ENCODE data around the gene GRAMD2A. TPM values are rescaled to one million over a fixed set of nuclear protein-coding genes. Genes with fewer than 3 reads are reported as not detected.
A peak's percentile ranks its signal among the peaks of the same experiment; 100 is the strongest.

Gene GRAMD2A
- total and polyA plus RNA-seq, 2 experiments from 2014 or later, result 0.70 to 2.8 TPM

DNA sequence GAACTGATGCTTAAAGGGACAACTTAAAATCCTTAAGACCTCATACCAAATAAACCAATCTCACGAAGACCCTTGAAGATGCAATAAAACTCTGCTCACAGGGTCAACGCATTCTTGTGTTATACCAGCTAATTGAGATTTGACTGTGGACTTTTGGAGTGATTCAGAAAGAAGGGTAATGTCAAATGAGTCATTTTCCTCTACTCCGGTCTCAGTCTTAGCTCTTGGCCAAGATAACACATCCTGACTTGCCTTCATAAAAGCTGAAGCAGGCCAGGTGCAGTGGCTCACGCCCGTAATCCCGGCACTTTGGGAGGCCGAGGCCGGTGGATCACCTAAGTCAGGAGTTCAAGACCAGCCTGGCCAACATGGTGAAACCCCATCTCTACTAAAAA lies 29.6 kb upstream of the GRAMD2A start (continued):
- no peak for TF ChIP-seq STAT1 (IDR thresholded peaks at IDR 0.05; ENCODE audit: unreplicated experiment)
- no peak for TF ChIP-seq CREB1 (CRISPR knock-in tag; IDR thresholded peaks at IDR 0.05; ENCODE audit: low read depth)
- no peak for TF ChIP-seq JUNB (IDR thresholded peaks at IDR 0.05; ENCODE audit: unreplicated experiment)
- no peak for TF ChIP-seq CTCF (conservative IDR thresholded peaks at IDR 0.05; ENCODE audit: low read depth in 2 of 2)

DNA sequence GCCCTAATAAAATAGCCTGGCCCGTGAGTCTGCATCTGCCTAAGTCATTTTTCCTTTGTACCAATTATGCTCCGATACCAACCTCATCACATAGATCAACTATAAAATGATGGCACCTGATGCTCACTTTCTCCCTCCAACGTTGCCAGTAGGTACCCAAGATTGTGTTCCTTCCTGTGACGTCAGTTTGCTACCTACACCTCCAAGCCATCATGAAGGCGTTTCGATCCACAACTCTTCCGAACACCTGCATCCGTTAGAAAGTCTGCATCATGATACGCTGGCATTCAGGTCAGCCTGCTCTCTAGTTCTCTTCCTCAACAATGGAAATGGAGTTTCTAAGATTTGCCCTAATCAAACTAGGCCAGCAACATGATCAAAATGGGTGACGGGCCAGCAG lies 25.7 kb upstream of the GRAMD2A start:
- no peak overlapping the region for H3K27ac Mint-ChIP-seq
- H3K9me3 Mint-ChIP-seq, result no peaks in the 10 kb centered on the region
- H3K4me1 Mint-ChIP-seq, result peaks cover 56% of the 10 kb centered on the region
- DNase-seq (ENCODE audit: low spot score) (no peak), ATAC-seq (no peak)
- Histone ChIP-seq H4K20me1 (replicated peaks; ENCODE audit: insufficient read depth) (peaks cover 91% of the 10 kb centered on the region), H3K27ac (ENCODE audit: low read depth) (0 out of 2 replicates have a peak overlapping the region, but pooled peaks have one; percentile 26), H2AFZ (no peak overlapping the region), H3K4me3 (no peak overlapping the region), H3K79me2 (replicated peaks; ENCODE audit: insufficient read depth) (peaks cover 99% of the 10 kb centered on the region), H3K4me1 (ENCODE audit: insufficient read depth) (peaks cover 43% of the 10 kb centered on the region), H3K36me3 (ENCODE audit: insufficient read depth) (peaks cover 50% of the 10 kb centered on the region), H3F3A (replicated peaks; ENCODE audit: low read depth) (peaks cover 18% of the 10 kb centered on the region), H3K4me2 (0 out of 2 replicates have a peak overlapping the region, but pooled peaks have one; percentile 43), H3K9me2 (ENCODE audit: insufficient read depth) (no peaks in the 10 kb centered on the region), H3K27me3 (ENCODE audit: insufficient read depth) (no peaks in the 10 kb centered on the region)
- H3K27me3 Mint-ChIP-seq (ENCODE audit: insufficient read depth, low read depth, poor library complexity), result peaks cover 5% of the 10 kb centered on the region
- H3K4me3 Mint-ChIP-seq, result no peak overlapping the region
- no peak for TF ChIP-seq NANOG (IDR thresholded peaks at IDR 0.05; ENCODE audit: borderline replicate concordance)
- TF ChIP-seq EZH2phosphoT487 (IDR thresholded peaks at IDR 0.05; ENCODE audit: unreplicated experiment), result no peak
- H3K36me3 Mint-ChIP-seq (ENCODE audit: low read depth), result peaks cover 59% of the 10 kb centered on the region

GRCh38 chr15:72222393-72222792 lies 24.8 kb upstream of the GRAMD2A start:
- no peak for ATAC-seq
- no peaks in the 10 kb centered on the region for H3K9me3 Mint-ChIP-seq
- Histone ChIP-seq H3K79me2 (replicated peaks; ENCODE audit: insufficient read depth) (peaks cover 99% of the 10 kb centered on the region), H3K4me2 (no peak overlapping the region), H3K27ac (ENCODE audit: low read depth) (0 out of 2 replicates have a peak overlapping the region, but pooled peaks have one; percentile 19), H3K36me3 (ENCODE audit: insufficient read depth) (peaks cover 58% of the 10 kb centered on the region), H4K20me1 (replicated peaks; ENCODE audit: insufficient read depth) (peaks cover 89% of the 10 kb centered on the region), H3K4me3 (no peak overlapping the region), H3K27me3 (ENCODE audit: insufficient read depth) (no peaks in the 10 kb centered on the region), H2AFZ (no peak overlapping the region), H3F3A (replicated peaks; ENCODE audit: low read depth) (peaks cover 19% of the 10 kb centered on the region), H3K9me2 (ENCODE audit: insufficient read depth) (no peaks in the 10 kb centered on the region), H3K4me1 (ENCODE audit: insufficient read depth) (peaks cover 34% of the 10 kb centered on the region)
- no peak overlapping the region for H3K27ac Mint-ChIP-seq
- no peak for DNase-seq (ENCODE audit: low spot score)
- peaks cover 51% of the 10 kb centered on the region for H3K4me1 Mint-ChIP-seq
- H3K27me3 Mint-ChIP-seq (ENCODE audit: insufficient read depth, low read depth, poor library complexity), result peaks cover 7% of the 10 kb centered on the region
- H3K36me3 Mint-ChIP-seq (ENCODE audit: low read depth), result peaks cover 67% of the 10 kb centered on the region
- H3K4me3 Mint-ChIP-seq, result no peak overlapping the region
- TF ChIP-seq ZNF462 (CRISPR knock-in tag; IDR thresholded peaks at IDR 0.05) (no peak), CTCF (conservative IDR thresholded peaks at IDR 0.05; ENCODE audit: low read depth in 2 of 2) (no peak), POLR2AphosphoS5 (IDR thresholded peaks at IDR 0.05; ENCODE audit: low read depth) (no peak)

All from GM23338 (cell line).